GM21825 (cell line): ENCODE measurements around the gene THAP4.
"Not testable (repeated sequence)": the region's sequence is repeated elsewhere in the genome, so short reads cannot be mapped to it uniquely, and the experiment has no call there.

Experiments
- ATAC-seq: cut with Tn5 transposase; IDR thresholded peaks from one replicate; pipeline ENCODE4 v1.9.1; 2021; ENCODE audit warnings: mild to moderate bottlenecking, moderate library complexity; ENCODE audit not compliant: unreplicated experiment

The THAP4 gene

GRCh38 chr2:241567266-241567665 is 69.7 kb downstream of the THAP4 start:
- not testable (repeated sequence) for ATAC-seq

GRCh38 chr2:241566468-241566867 is 70.5 kb downstream of the THAP4 start:
- ATAC-seq: no peak

- not testable (repeated sequence) for ATAC-seq
Observed at GRCh38 chr2:241566021-241566420, 70.9 kb downstream of the THAP4 start.

- ATAC-seq: no peak
Observed at GRCh38 chr2:241565411-241565810, 71.5 kb downstream of the THAP4 start.

GRCh38 chr2:241564596-241565410 is 72.2 kb downstream of the THAP4 start:
- no peak for ATAC-seq

- no peak for ATAC-seq
Observed at GRCh38 chr2:241563981-241564595, 72.9 kb downstream of the THAP4 start.

- ATAC-seq: no peak
Observed at GRCh38 chr2:241563571-241563980, 73.4 kb downstream of the THAP4 start.

GRCh38 chr2:241563031-241563507 is 73.9 kb downstream of the THAP4 start:
- ATAC-seq: no peak

GRCh38 chr2:241562269-241562891 is 74.6 kb downstream of the THAP4 start:
- no peak for ATAC-seq

- ATAC-seq: no peak
Observed at GRCh38 chr2:241561832-241562231, 75.1 kb downstream of the THAP4 start.

- ATAC-seq: no peak
Observed at GRCh38 chr2:241560883-241561474, 76.0 kb downstream of the THAP4 start.

GRCh38 chr2:241560162-241560882 is 76.6 kb downstream of the THAP4 start:
- no peak for ATAC-seq

- no peak for ATAC-seq
Observed at GRCh38 chr2:241559323-241560161, 77.4 kb downstream of the THAP4 start.

GRCh38 chr2:241558532-241559322 is 78.2 kb downstream of the THAP4 start, which contains the start of gene BOK:
BOK (plus strand) TSS chr2:241558745; CDS start chr2:241559484, 739 bp downstream.
- no peak for ATAC-seq

GRCh38 chr2:241556746-241557145 is 80.2 kb downstream of the THAP4 start:
- no peak for ATAC-seq

- no peak for ATAC-seq
Observed at GRCh38 chr2:241555711-241556110, 81.2 kb downstream of the THAP4 start.

GRCh38 chr2:241554610-241555322 is 82.2 kb downstream of the THAP4 start:
- no peak for ATAC-seq

GRCh38 chr2:241553981-241554380 is 83.0 kb downstream of the THAP4 start:
- ATAC-seq: no peak
